GM12878 (cell line): ENCODE results near the gene IZUMO1R. TPM values are rescaled to one million over a fixed set of nuclear protein-coding genes. Genes with fewer than 3 reads are reported as not detected.

Experiments used
- ATAC-seq: fragments of 200-7000 bp; cut with Tn5 transposase; 3 replicates; pipeline ENCODE4 v1.9.1; 2020; ENCODE audit warnings: mild to moderate bottlenecking, moderate library complexity
- BruUV-seq: library from RNA; stranded (reverse); fragments of 400-500 nt; replicated peaks from 2 replicates; lab custom pipeline; 2021; lab: Mats Ljungman, UMichigan
- CTCF ChIA-PET: fragments of 300-600 bp; sonication (Branson Sonifier 250); formaldehyde crosslinking; extraction: SDS; loops from one replicate; lab custom pipeline; 2021; ENCODE audit warnings: inconsistent platforms; lab: Yijun Ruan, JAX
- POLR2A ChIA-PET: fragments of 350-600 bp; formaldehyde crosslinking; extraction: SDS; loops from one replicate; lab custom pipeline; 2021; ENCODE audit warnings: inconsistent platforms; lab: Charles Lee
- RAD21 ChIA-PET: fragments of 300-600 bp; sonication (Branson Sonifier 250); formaldehyde crosslinking; loops from one replicate; lab custom pipeline; 2023; ENCODE audit warnings: antibody characterized with exemption; ENCODE audit not compliant: unreplicated experiment; lab: Charles Lee
- SMC1A ChIA-PET: fragments of 300-600 bp; sonication (Branson Sonifier 250); formaldehyde crosslinking; loops from one replicate; lab custom pipeline; 2023; ENCODE audit not compliant: unreplicated experiment, uncharacterized antibody; lab: Charles Lee
- DNase-seq: peaks from one replicate; pipeline ENCODE4 v3.0.0-alpha.2; 2011; ENCODE audit warnings: low read depth, low spot score
- FAIRE-seq: peaks from 3 replicates; lab custom pipeline; 2011; peaks lifted over from hg19 to GRCh38; lab: Jason Lieb, UNC
- H2AFZ ChIP-seq: 2 replicates; pipeline ENCODE4 v1.6.0; 2011; ENCODE audit warnings: low read depth, low read length, control low read depth; ENCODE audit not compliant: control insufficient read depth
- H3K27ac ChIP-seq: 2 replicates; pipeline ENCODE4 v1.5.1; 2011; ENCODE audit warnings: control low read depth; ENCODE audit not compliant: control insufficient read depth, insufficient read depth
- H3K27me3 ChIP-seq, 2 experiments: replicated peaks in 1 of 2; 2 replicates each; pipeline versions ENCODE4 v1.6.0 to v1.6.1; 2011; ENCODE audit warnings: low read length in 1 of 2; ENCODE audit not compliant: control insufficient read depth in 2 of 2, insufficient read depth in 2 of 2
- H3K36me3 ChIP-seq, 2 experiments: 2 replicates each; pipeline ENCODE4 v1.5.1; 2011; ENCODE audit warnings: low read length in 1 of 2; ENCODE audit not compliant: control insufficient read depth in 2 of 2, insufficient read depth in 2 of 2
- H3K4me1 ChIP-seq: 2 replicates; pipeline ENCODE4 v1.6.1; 2011; ENCODE audit warnings: mild to moderate bottlenecking, low read length, moderate library complexity, mixed read lengths; ENCODE audit not compliant: control insufficient read depth, insufficient read depth
- H3K4me2 ChIP-seq: 2 replicates; pipeline ENCODE4 v1.6.0; 2011; ENCODE audit warnings: control low read depth; ENCODE audit not compliant: control insufficient read depth, insufficient read depth
- H3K4me3 ChIP-seq: fragments of 200-600 bp; sonication (generic); 2 replicates; pipeline ENCODE4 v1.5.1; 2016
- H3K79me2 ChIP-seq: 2 replicates; pipeline ENCODE4 v1.6.0; 2011; ENCODE audit warnings: low read length; ENCODE audit not compliant: control insufficient read depth, insufficient read depth
- H3K9ac ChIP-seq: 2 replicates; pipeline ENCODE4 v1.8.0; 2011; ENCODE audit warnings: low read length, control low read depth, mixed read lengths; ENCODE audit not compliant: control insufficient read depth, insufficient read depth
- H3K9me3 ChIP-seq: replicated peaks from 3 replicates; pipeline ENCODE4 v1.5.1; 2011; ENCODE audit warnings: mild to moderate bottlenecking, low read length; ENCODE audit not compliant: control insufficient read depth, insufficient read depth
- H4K20me1 ChIP-seq: 2 replicates; pipeline ENCODE4 v1.6.0; 2011; ENCODE audit not compliant: control insufficient read depth, insufficient read depth
- ATF7 ChIP-seq: fragments of 450-650 bp; IDR thresholded peaks from 2 replicates; pipeline ENCODE4 v1.6.1; 2016; ENCODE audit warnings: low read depth, mild to moderate bottlenecking
- CHD2 ChIP-seq: IDR thresholded peaks from 2 replicates; pipeline ENCODE4 v1.6.1; 2011; ENCODE audit warnings: low read depth, low read length, improper control_type of control experiment, borderline replicate concordance
- EED ChIP-seq: sonication (generic); IDR thresholded peaks from 2 replicates; pipeline ENCODE4 v1.6.1; 2016; ENCODE audit warnings: antibody characterized with exemption, low read depth
- EP300 ChIP-seq, 2 experiments: fragments of 150-350 bp in 1 of 2; IDR thresholded peaks; 2 replicates each; pipeline ENCODE4 v1.6.1; 2011 to 2012; ENCODE audit warnings: low read depth in 2 of 2, low read length in 2 of 2, borderline replicate concordance in 1 of 2, improper control_type of control experiment in 1 of 2, inconsistent platforms in 1 of 2; ENCODE audit not compliant: control insufficient read depth in 1 of 2
- ETV6 ChIP-seq, 2 experiments: fragments of 450-650 bp in 1 of 2; IDR thresholded peaks in 1 of 2; conservative IDR thresholded peaks in 1 of 2; 2 replicates each; pipeline ENCODE4 v1.6.1; 2014; ENCODE audit warnings: antibody characterized with exemption in 1 of 2, borderline replicate concordance in 1 of 2, low read depth in 1 of 2, mild to moderate bottlenecking in 1 of 2, moderate library complexity in 1 of 2
- HDAC6 ChIP-seq: fragments of 200-600 bp; sonication (generic); IDR thresholded peaks from one replicate; pipeline ENCODE4 v1.8.0; 2017; ENCODE audit warnings: antibody characterized with exemption; ENCODE audit not compliant: unreplicated experiment
- IKZF1 ChIP-seq: fragments of 450-650 bp; conservative IDR thresholded peaks from 2 replicates; pipeline ENCODE4 v1.6.1; 2017; ENCODE audit warnings: antibody characterized with exemption, mild to moderate bottlenecking
- JUND ChIP-seq: IDR thresholded peaks from 2 replicates; pipeline ENCODE4 v1.6.1; 2012; ENCODE audit warnings: low read depth, mild to moderate bottlenecking, low read length, improper control_type of control experiment, moderate library complexity
- KAT2A ChIP-seq: conservative IDR thresholded peaks from 2 replicates; pipeline ENCODE4 v1.6.1; 2011; ENCODE audit warnings: low read depth, low read length; ENCODE audit not compliant: control insufficient read depth
- MEF2A ChIP-seq: IDR thresholded peaks from 2 replicates; pipeline ENCODE4 v1.6.1; 2011; ENCODE audit warnings: low read depth, mild to moderate bottlenecking, low read length, moderate library complexity; ENCODE audit not compliant: insufficient read depth
- MTA2 ChIP-seq: fragments of 450-650 bp; IDR thresholded peaks from 2 replicates; pipeline ENCODE4 v1.6.1; 2016; ENCODE audit warnings: low read depth, mild to moderate bottlenecking, moderate library complexity
- NFIC ChIP-seq: IDR thresholded peaks from 2 replicates; pipeline ENCODE4 v1.6.1; 2012; ENCODE audit warnings: low read depth, mild to moderate bottlenecking, inconsistent platforms, low read length, moderate library complexity
- POLR2AphosphoS5 ChIP-seq: IDR thresholded peaks from 2 replicates; pipeline ENCODE4 v1.6.1; 2011; ENCODE audit warnings: mild to moderate bottlenecking, low read length, inconsistent platforms
- SIX5 ChIP-seq: IDR thresholded peaks from 2 replicates; pipeline ENCODE4 v1.6.1; 2011; ENCODE audit warnings: mild to moderate bottlenecking, low read depth, low read length, moderate library complexity; ENCODE audit not compliant: severe bottlenecking
- SPI1 ChIP-seq: IDR thresholded peaks from 2 replicates; pipeline ENCODE4 v1.6.1; 2011; ENCODE audit warnings: low read depth, mild to moderate bottlenecking, low read length, moderate library complexity, borderline replicate concordance; ENCODE audit not compliant: insufficient read depth
- SRF ChIP-seq, 2 experiments: IDR thresholded peaks; 2 replicates each; pipeline ENCODE4 v1.6.1; 2011; ENCODE audit warnings: low read depth in 2 of 2, low read length in 2 of 2, mild to moderate bottlenecking in 1 of 2, moderate library complexity in 1 of 2
- TCF12 ChIP-seq: IDR thresholded peaks from 2 replicates; pipeline ENCODE4 v1.6.1; 2011; ENCODE audit warnings: low read depth, mild to moderate bottlenecking, low read length
- TCF7 ChIP-seq: IDR thresholded peaks from 2 replicates; pipeline ENCODE4 v1.6.1; 2014; ENCODE audit warnings: antibody characterized with exemption, borderline replicate concordance
- YBX1 ChIP-seq: fragments of 450-650 bp; IDR thresholded peaks from 2 replicates; pipeline ENCODE4 v1.6.1; 2016; ENCODE audit warnings: antibody characterized with exemption
- ZNF274 ChIP-seq: IDR thresholded peaks from one replicate; pipeline ENCODE4 v1.8.0; 2011; ENCODE audit not compliant: insufficient read length, insufficient read depth
- WGBS: methylation state at CpG from one replicate; pipeline ENCODE4 v1.1.6; 2016; ENCODE audit warnings: low lambda C conversion rate; ENCODE audit not compliant: insufficient replicate concordance, insufficient coverage; ENCODE audit errors: missing lambda C conversion rate; 5-methylcytosine and 5-hydroxymethylcytosine counted together
- in situ Hi-C: fragments of 300-500 bp; cut with MboI; formaldehyde crosslinking; loops from 9 replicates; pipeline ENCODE4 v1.14.3; 2018; ENCODE audit warnings: mixed read lengths
- intact Hi-C: fragments of 100-400 bp; cut with micrococcal nuclease; formaldehyde crosslinking; loops from one replicate; pipeline ENCODE4 v1.14.2; 2022; ENCODE audit not compliant: unreplicated experiment
- polyA plus RNA-seq, 11 experiments: library from polyadenylated mRNA; depleted of rRNA in 4 of 11; unstranded in 6 of 11; stranded (reverse) in 5 of 11; fragments of >200 nt; fragmentation: Nextera tagmentation in 4 of 11; fragmentation: Illumina TruSeq in 1 of 11; extraction: Ambion mirVana in 4 of 11; extraction: Trizol in 1 of 11; gene quantifications; 1 replicate in 1 of 11; 2 replicates in 10 of 11; pipeline versions ENCODE4 v1.2.1 to v1.2.3, GENCODE V29; 2011 to 2016; ENCODE audit warnings: inconsistent platforms in 2 of 11, missing spikeins in 2 of 11, low read depth in 1 of 11
- total RNA-seq, 4 experiments: library from RNA; depleted of rRNA in 3 of 4; stranded (reverse); fragments of >200 nt in 3 of 4; fragmentation: Illumina TruSeq in 1 of 4; extraction: Trizol in 1 of 4; gene quantifications; 2 replicates each; pipeline versions ENCODE4 v1.2.1 to v1.2.3, GENCODE V29; 2013 to 2021
- TF ChIP-seq, protein P1 (sequence below): fragments of 450-650 bp; IDR thresholded peaks from 2 replicates; pipeline ENCODE4 v1.6.1; 2017; ENCODE audit warnings: low read depth, mild to moderate bottlenecking, moderate library complexity
- TF ChIP-seq, protein P2 (sequence below): fragments of 450-650 bp; IDR thresholded peaks from 2 replicates; pipeline ENCODE4 v1.6.1; 2017; ENCODE audit warnings: mild to moderate bottlenecking

The IZUMO1R gene
- total and polyA plus RNA-seq, 10 of the 15 experiments (the other 5 are each of a cell fraction or from before 2014, with no cell fraction given) = not detected

- Histone ChIP-seq H3K27me3 (no peaks in the 10 kb centered on the region), H3K4me1 (no peaks in the 10 kb centered on the region), H2AFZ (no peak overlapping the region), H3K36me3 (no peaks in the 10 kb centered on the region), H3K27ac (no peak overlapping the region), H3K4me2 (no peak overlapping the region; the same call in 1 of the 2 replicates), H3K4me3 (no peak overlapping the region), H3K9ac (no peak overlapping the region), H4K20me1 (no peaks in the 10 kb centered on the region), H3K79me2 (no peaks in the 10 kb centered on the region), H3K9me3 (no peaks in the 10 kb centered on the region)
- no peak for FAIRE-seq
- peak; percentile 76 for ATAC-seq
- no TSS peak for BruUV-seq
- ChIA-PET POLR2A (no interaction called here), RAD21 (interaction anchor here (1.4 kb wide), 1 partner anchor 96 kb away, joined by 3 read pairs; no protein-coding TSS in a partner anchor), SMC1A (interaction anchor here (0.7 to 1.6 kb wide), 6 partner anchors 8 to 325 kb away, joined by 3 to 5 read pairs (median 3); no protein-coding TSS in a partner anchor), CTCF (interaction anchor here (1.0 to 1.7 kb wide), 2 partner anchors 52 to 240 kb away, joined by 3 to 4 read pairs; no protein-coding TSS in a partner anchor)
- peak; percentile 5 for DNase-seq
- 29% methylated on average over 3 of the region's 3 CpGs for WGBS
- in situ Hi-C loops = no loop called here
- intact Hi-C loops = no loop called here
- TF ChIP-seq SPI1 (peak; percentile 63; the same call in 1 of the 2 replicates), ETV6 (conservative IDR thresholded peaks at IDR 0.05 in 1 of 2, IDR thresholded peaks at IDR 0.05 in 1 of 2; ENCODE audit: borderline replicate concordance in 1 of 2, low read depth in 1 of 2) (peak in 1 of 2 experiments; percentile 72; a peak in 2 of 4 replicates), MTA2 (peak; percentile 20; the same call in 1 of the 2 replicates), YBX1 (no peak), TCF7 (peak; percentile 53), ATF7 (peak; percentile 73), EP300 (IDR thresholded peaks at IDR 0.05; ENCODE audit: borderline replicate concordance in 1 of 2, control insufficient read depth in 1 of 2, low read depth in 2 of 2, low read length in 2 of 2) (peak in 1 of 2 experiments; percentile 25; a peak in 1 of 4 replicates), MEF2A (0 out of 2 replicates have a peak, but pooled peaks have one; percentile 40), EED (peak; percentile 45; the same call in 1 of the 2 replicates), IKZF1 (0 out of 2 replicates have a peak, but pooled peaks have one; percentile 45), KAT2A (no peak), CHD2 (no peak), TCF12 (no peak), ZNF274 (no peak), HDAC6 (no peak), NFIC (peak; percentile 64; the same call in 1 of the 2 replicates), SIX5 (no peak), POLR2AphosphoS5 (no peak), JUND (no peak), SRF (IDR thresholded peaks at IDR 0.05; ENCODE audit: low read depth in 2 of 2, low read length in 2 of 2) (no peak)
- TF ChIP-seq, protein P1, sequence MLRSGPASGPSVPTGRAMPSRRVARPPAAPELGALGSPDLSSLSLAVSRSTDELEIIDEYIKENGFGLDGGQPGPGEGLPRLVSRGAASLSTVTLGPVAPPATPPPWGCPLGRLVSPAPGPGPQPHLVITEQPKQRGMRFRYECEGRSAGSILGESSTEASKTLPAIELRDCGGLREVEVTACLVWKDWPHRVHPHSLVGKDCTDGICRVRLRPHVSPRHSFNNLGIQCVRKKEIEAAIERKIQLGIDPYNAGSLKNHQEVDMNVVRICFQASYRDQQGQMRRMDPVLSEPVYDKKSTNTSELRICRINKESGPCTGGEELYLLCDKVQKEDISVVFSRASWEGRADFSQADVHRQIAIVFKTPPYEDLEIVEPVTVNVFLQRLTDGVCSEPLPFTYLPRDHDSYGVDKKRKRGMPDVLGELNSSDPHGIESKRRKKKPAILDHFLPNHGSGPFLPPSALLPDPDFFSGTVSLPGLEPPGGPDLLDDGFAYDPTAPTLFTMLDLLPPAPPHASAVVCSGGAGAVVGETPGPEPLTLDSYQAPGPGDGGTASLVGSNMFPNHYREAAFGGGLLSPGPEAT = no peak
- TF ChIP-seq, protein P2, sequence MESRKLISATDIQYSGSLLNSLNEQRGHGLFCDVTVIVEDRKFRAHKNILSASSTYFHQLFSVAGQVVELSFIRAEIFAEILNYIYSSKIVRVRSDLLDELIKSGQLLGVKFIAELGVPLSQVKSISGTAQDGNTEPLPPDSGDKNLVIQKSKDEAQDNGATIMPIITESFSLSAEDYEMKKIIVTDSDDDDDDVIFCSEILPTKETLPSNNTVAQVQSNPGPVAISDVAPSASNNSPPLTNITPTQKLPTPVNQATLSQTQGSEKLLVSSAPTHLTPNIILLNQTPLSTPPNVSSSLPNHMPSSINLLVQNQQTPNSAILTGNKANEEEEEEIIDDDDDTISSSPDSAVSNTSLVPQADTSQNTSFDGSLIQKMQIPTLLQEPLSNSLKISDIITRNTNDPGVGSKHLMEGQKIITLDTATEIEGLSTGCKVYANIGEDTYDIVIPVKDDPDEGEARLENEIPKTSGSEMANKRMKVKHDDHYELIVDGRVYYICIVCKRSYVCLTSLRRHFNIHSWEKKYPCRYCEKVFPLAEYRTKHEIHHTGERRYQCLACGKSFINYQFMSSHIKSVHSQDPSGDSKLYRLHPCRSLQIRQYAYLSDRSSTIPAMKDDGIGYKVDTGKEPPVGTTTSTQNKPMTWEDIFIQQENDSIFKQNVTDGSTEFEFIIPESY = no peak
These were observed 24.4 kb upstream of the IZUMO1R start for GRCh38 chr11:94279996-94280395.
